HepG2 (cell line): Measurements from ENCODE around the gene CA9. TPM values are rescaled to one million over a fixed set of nuclear protein-coding genes. Genes with fewer than 3 reads are reported as not detected.

Source experiments
- ARID3A ChIP-seq: IDR thresholded peaks from 2 replicates; pipeline ENCODE4 v1.6.1; 2012; ENCODE audit warnings: low read depth, low read length, improper control_type of control experiment
- CBX2 ChIP-seq, 2 experiments: fragments of 200-600 bp in 1 of 2; sonication (generic); formaldehyde crosslinking in 1 of 2; IDR thresholded peaks; 2 replicates each; pipeline versions ENCODE4 v1.7.0 to v1.8.1; 2018 to 2022; ENCODE audit warnings: low read depth in 2 of 2, low read length in 1 of 2, mild to moderate bottlenecking in 1 of 2, missing genetic modification reagents in 1 of 2
- GATAD2A ChIP-seq: IDR thresholded peaks from 2 replicates; pipeline ENCODE4 v1.6.1; 2016
- IRF2 ChIP-seq: IDR thresholded peaks from 2 replicates; pipeline ENCODE4 v1.6.1; 2018; ENCODE audit warnings: missing genetic modification reagents, missing compliant biosample characterization
- LCORL ChIP-seq, 2 experiments: fragments of 450-650 bp in 1 of 2; sonication (generic) in 1 of 2; formaldehyde crosslinking in 1 of 2; IDR thresholded peaks; 2 replicates each; pipeline versions ENCODE4 v1.5.0 to v1.6.1; 2017 to 2020; ENCODE audit warnings: antibody characterized with exemption in 1 of 2, missing genetic modification reagents in 1 of 2
- MTF1 ChIP-seq: sonication (generic); formaldehyde crosslinking; IDR thresholded peaks from 2 replicates; pipeline ENCODE4 v1.5.0; 2020; ENCODE audit warnings: missing genetic modification reagents
- MXD4 ChIP-seq: IDR thresholded peaks from 2 replicates; pipeline ENCODE4 v1.6.1; 2016; ENCODE audit warnings: mild to moderate bottlenecking, missing biosample characterization, missing genetic modification reagents
- NONO ChIP-seq, 2 experiments: fragments of 450-650 bp in 1 of 2; sonication (generic) in 1 of 2; formaldehyde crosslinking in 1 of 2; IDR thresholded peaks in 1 of 2; conservative IDR thresholded peaks in 1 of 2; 2 replicates each; pipeline versions ENCODE4 v1.6.1 to v1.8.0; 2017 to 2022; ENCODE audit warnings: mild to moderate bottlenecking in 1 of 2, missing genetic modification reagents in 1 of 2, moderate library complexity in 1 of 2
- TIGD3 ChIP-seq: sonication (generic); formaldehyde crosslinking; IDR thresholded peaks from 2 replicates; pipeline ENCODE4 v1.5.1; 2020; ENCODE audit warnings: mild to moderate bottlenecking, missing genetic modification reagents, borderline replicate concordance
- ZNF24 ChIP-seq: fragments of 450-650 bp; IDR thresholded peaks from 2 replicates; pipeline ENCODE4 v1.6.1; 2017; ENCODE audit warnings: antibody characterized with exemption, mild to moderate bottlenecking
- ZNF318 ChIP-seq: sonication (generic); formaldehyde crosslinking; IDR thresholded peaks from 2 replicates; pipeline ENCODE4 v1.4.0; 2020; ENCODE audit warnings: mild to moderate bottlenecking, missing genetic modification reagents
- ZUFSP ChIP-seq: sonication (generic); formaldehyde crosslinking; IDR thresholded peaks from 2 replicates; pipeline ENCODE4 v1.9.0; 2021; ENCODE audit warnings: missing genetic modification reagents, mild to moderate bottlenecking, borderline replicate concordance
- polyA plus RNA-seq, 8 experiments: library from polyadenylated mRNA; depleted of rRNA in 3 of 8; stranded (reverse) in 7 of 8; unstranded in 1 of 8; fragments of >200 nt; fragmentation: Illumina TruSeq in 4 of 8; extraction: Trizol in 4 of 8; gene quantifications; 2 replicates each; pipeline versions ENCODE4 v1.2.1 to v1.2.3, GENCODE V29; 2011 to 2016; ENCODE audit warnings: low read depth in 4 of 8, missing spikeins in 1 of 8, mixed read lengths in 1 of 8; ENCODE audit not compliant: insufficient read depth in 1 of 8
- total RNA-seq, 5 experiments: library from RNA; depleted of rRNA; stranded (reverse); fragments of >200 nt; fragmentation: Illumina TruSeq; extraction: Trizol; gene quantifications; 2 replicates each; pipeline ENCODE4 v1.2.3, GENCODE V29; 2016; ENCODE audit warnings: low read depth in 1 of 5

Gene CA9
- total and polyA plus RNA-seq, 2 of the 13 experiments (the other 11 are each of a cell fraction or from before 2014, with no cell fraction given), result 0.13 to 152 TPM

GRCh38 chr9:35696520-35697215, 22.9 kb downstream of the CA9 start (continued):
- no peak for TF ChIP-seq ZUFSP (CRISPR knock-in tag)
- 0 out of 2 replicates have a peak, but pooled peaks have one; percentile 41 for TF ChIP-seq IRF2 (CRISPR knock-in tag)
- TF ChIP-seq LCORL (IDR thresholded peaks at IDR 0.05), result no peak
- TF ChIP-seq LCORL (CRISPR knock-in tag; IDR thresholded peaks at IDR 0.05), result peak; percentile 27; the same call in 1 of the 2 replicates
- no peak for TF ChIP-seq TIGD3
- TF ChIP-seq MXD4 (CRISPR knock-in tag), result no peak
- TF ChIP-seq ZNF24, result no peak
- TF ChIP-seq CBX2 (IDR thresholded peaks at IDR 0.05; ENCODE audit: low read depth, low read length), result no peak
- TF ChIP-seq CBX2 (CRISPR knock-in tag; IDR thresholded peaks at IDR 0.05; ENCODE audit: low read depth), result no peak
- no peak for TF ChIP-seq ZNF318 (CRISPR knock-in tag)
- TF ChIP-seq GATAD2A (CRISPR knock-in tag), result 0 out of 2 replicates have a peak, but pooled peaks have one; percentile 17
- 0 out of 2 replicates have a peak, but pooled peaks have one; percentile 22 for TF ChIP-seq ARID3A
- TF ChIP-seq MTF1 (CRISPR knock-in tag), result no peak
- TF ChIP-seq NONO (IDR thresholded peaks at IDR 0.05), result no peak
- no peak for TF ChIP-seq NONO (CRISPR knock-in tag; conservative IDR thresholded peaks at IDR 0.05)
